GM23338 (cell line): ENCODE data around the gene ZC3H12C. TPM values are rescaled to one million over a fixed set of nuclear protein-coding genes. Genes with fewer than 3 reads are reported as not detected.

Experiments used
- ATAC-seq: fragments of 200-7000 bp; cut with Tn5 transposase; 3 replicates; pipeline ENCODE4 v1.9.1; 2020
- DNase-seq: peaks from one replicate; pipeline ENCODE4 v3.0.0-alpha.2; 2015; ENCODE audit warnings: low spot score
- H2AFZ ChIP-seq: fragments of 200-600 bp; sonication (generic); 2 replicates; pipeline ENCODE4 v1.8.0; 2016; ENCODE audit warnings: antibody characterized with exemption, mild to moderate bottlenecking, moderate library complexity
- H3F3A ChIP-seq: fragments of 200-600 bp; sonication (generic); replicated peaks from 2 replicates; pipeline ENCODE4 v1.8.0; 2017; ENCODE audit warnings: antibody characterized with exemption, mixed run types, low read depth
- H3K27ac ChIP-seq: fragments of 200-600 bp; sonication (generic); 2 replicates; pipeline ENCODE4 v1.6.1; 2016; ENCODE audit warnings: low read depth
- H3K27me3 ChIP-seq: fragments of 200-600 bp; sonication (generic); 2 replicates; pipeline ENCODE4 v1.8.0; 2016; ENCODE audit warnings: mild to moderate bottlenecking, mixed run types, moderate library complexity; ENCODE audit not compliant: insufficient read depth
- H3K36me3 ChIP-seq: fragments of 200-600 bp; sonication (generic); 2 replicates; pipeline ENCODE4 v1.8.0; 2016; ENCODE audit warnings: mild to moderate bottlenecking; ENCODE audit not compliant: insufficient read depth
- H3K4me1 ChIP-seq: fragments of 200-600 bp; sonication (generic); 2 replicates; pipeline ENCODE4 v1.8.0; 2016; ENCODE audit warnings: mild to moderate bottlenecking, moderate library complexity; ENCODE audit not compliant: insufficient read depth
- H3K4me2 ChIP-seq: fragments of 200-600 bp; sonication (generic); 2 replicates; pipeline ENCODE4 v1.7.1; 2017; ENCODE audit warnings: mixed run types
- H3K4me3 ChIP-seq: fragments of 200-600 bp; sonication (generic); 2 replicates; pipeline ENCODE4 v1.6.1; 2016; ENCODE audit warnings: mixed run types
- H3K79me2 ChIP-seq: fragments of 200-600 bp; sonication (generic); replicated peaks from 2 replicates; pipeline ENCODE4 v1.8.0; 2017; ENCODE audit warnings: mild to moderate bottlenecking; ENCODE audit not compliant: insufficient read depth
- H3K9me2 ChIP-seq: fragments of 200-600 bp; sonication (generic); 2 replicates; pipeline ENCODE4 v1.8.0; 2017; ENCODE audit not compliant: insufficient read depth
- H4K20me1 ChIP-seq: fragments of 200-600 bp; sonication (generic); replicated peaks from 2 replicates; pipeline ENCODE4 v1.8.0; 2017; ENCODE audit warnings: mild to moderate bottlenecking; ENCODE audit not compliant: insufficient read depth
- H3K27ac Mint-ChIP-seq: 2 replicates; pipeline ENCODE4 v1.8.0; 2020; ENCODE audit warnings: inconsistent platforms, mild to moderate bottlenecking, moderate library complexity, mixed read lengths
- H3K27me3 Mint-ChIP-seq: 3 replicates; pipeline ENCODE4 v1.8.0; 2022; ENCODE audit warnings: low read depth, mild to moderate bottlenecking, moderate library complexity, mixed read lengths, inconsistent platforms; ENCODE audit not compliant: insufficient read depth, poor library complexity
- H3K36me3 Mint-ChIP-seq: 3 replicates; pipeline ENCODE4 v1.8.0; 2021; ENCODE audit warnings: low read depth, mild to moderate bottlenecking, inconsistent platforms, moderate library complexity, mixed read lengths
- H3K4me1 Mint-ChIP-seq: 3 replicates; pipeline ENCODE4 v1.8.0; 2020; ENCODE audit warnings: mild to moderate bottlenecking, inconsistent platforms, mixed read lengths
- H3K4me3 Mint-ChIP-seq: 3 replicates; pipeline ENCODE4 v1.8.0; 2021; ENCODE audit warnings: moderate library complexity, mild to moderate bottlenecking, inconsistent platforms, mixed read lengths
- H3K9me3 Mint-ChIP-seq: 3 replicates; pipeline ENCODE4 v1.8.0; 2020; ENCODE audit warnings: moderate library complexity, mild to moderate bottlenecking, inconsistent platforms, mixed read lengths
- CREB1 ChIP-seq: fragments of 250-450 bp; sonication (Bioruptor Pico); IDR thresholded peaks from 2 replicates; pipeline ENCODE4 v1.5.0; 2020; ENCODE audit warnings: low read depth, mild to moderate bottlenecking, moderate library complexity
- CTCF ChIP-seq, 2 experiments: fragments of 200-600 bp in 1 of 2; sonication (generic) in 1 of 2; conservative IDR thresholded peaks; 2 replicates each; pipeline versions ENCODE4 v1.5.1 to v1.6.1; 2016 to 2017; ENCODE audit warnings: antibody characterized with exemption in 2 of 2, low read depth in 2 of 2, mild to moderate bottlenecking in 2 of 2, moderate library complexity in 1 of 2
- EZH2 ChIP-seq: fragments of 200-600 bp; sonication (generic); IDR thresholded peaks from one replicate; pipeline ENCODE4 v1.8.0; 2017; ENCODE audit warnings: antibody characterized with exemption, mild to moderate bottlenecking, low read depth; ENCODE audit not compliant: unreplicated experiment
- EZH2phosphoT487 ChIP-seq: fragments of 200-600 bp; sonication (generic); IDR thresholded peaks from one replicate; pipeline ENCODE4 v1.8.1; 2018; ENCODE audit warnings: antibody characterized with exemption; ENCODE audit not compliant: unreplicated experiment
- JUNB ChIP-seq: IDR thresholded peaks from one replicate; pipeline ENCODE4 v1.6.1; 2016; ENCODE audit warnings: antibody characterized with exemption; ENCODE audit not compliant: unreplicated experiment
- NANOG ChIP-seq: IDR thresholded peaks from 2 replicates; pipeline ENCODE4 v1.6.1; 2016; ENCODE audit warnings: antibody characterized with exemption, borderline replicate concordance
- POLR2AphosphoS5 ChIP-seq: IDR thresholded peaks from 2 replicates; pipeline ENCODE4 v1.6.1; 2016; ENCODE audit warnings: antibody characterized with exemption, low read depth
- STAT1 ChIP-seq: IDR thresholded peaks from one replicate; pipeline ENCODE4 v1.6.1; 2016; ENCODE audit warnings: antibody characterized with exemption; ENCODE audit not compliant: unreplicated experiment
- ZNF114 ChIP-seq: fragments of 250-450 bp; sonication (Bioruptor Pico); IDR thresholded peaks from 2 replicates; pipeline ENCODE4 v1.5.0; 2020; ENCODE audit warnings: mild to moderate bottlenecking, moderate library complexity
- ZNF331 ChIP-seq: fragments of 250-450 bp; sonication (Bioruptor Pico); IDR thresholded peaks from 2 replicates; pipeline ENCODE4 v1.5.0; 2020; ENCODE audit warnings: low read depth, mild to moderate bottlenecking, moderate library complexity
- polyA plus RNA-seq: library from polyadenylated mRNA; unstranded; fragments of >200 nt; fragmentation: Nextera tagmentation; extraction: Ambion mirVana; gene quantifications from 2 replicates; pipeline ENCODE4 v1.2.1, GENCODE V29; 2016
- total RNA-seq: library from RNA; depleted of rRNA; stranded (reverse); fragments of >200 nt; shearing (Covaris generic); gene quantifications from 2 replicates; pipeline ENCODE4 v1.2.3, GENCODE V29; 2014
- TF ChIP-seq, protein P1 (sequence below): IDR thresholded peaks from 2 replicates; pipeline ENCODE4 v1.6.1; 2016; ENCODE audit warnings: antibody characterized with exemption
- TF ChIP-seq, protein P2 (sequence below): fragments of 250-450 bp; sonication (Bioruptor Pico); IDR thresholded peaks from 2 replicates; pipeline ENCODE4 v1.5.0; 2020; ENCODE audit warnings: mild to moderate bottlenecking, moderate library complexity
- TF ChIP-seq, protein P3 (sequence below): IDR thresholded peaks from one replicate; pipeline ENCODE4 v1.6.1; 2018; ENCODE audit warnings: antibody characterized with exemption; ENCODE audit not compliant: unreplicated experiment

The ZC3H12C gene
- total and polyA plus RNA-seq, 2 experiments from 2014 or later, result 0.55 to 2.4 TPM

- Mint-ChIP-seq H3K27ac (no peak overlapping the region), H3K4me1 (no peaks in the 10 kb centered on the region), H3K27me3 (no peaks in the 10 kb centered on the region), H3K4me3 (no peak overlapping the region), H3K9me3 (peaks cover 20% of the 10 kb centered on the region), H3K36me3 (peaks cover 16% of the 10 kb centered on the region)
- DNase-seq, result no peak
- TF ChIP-seq JUNB (no peak), EZH2phosphoT487 (no peak), POLR2AphosphoS5 (no peak), ZNF331 (CRISPR knock-in tag) (no peak), CREB1 (CRISPR knock-in tag) (no peak), STAT1 (no peak), CTCF (conservative IDR thresholded peaks at IDR 0.05; ENCODE audit: low read depth in 2 of 2) (no peak), NANOG (no peak), ZNF114 (CRISPR knock-in tag) (no peak), EZH2 (no peak)
- TF ChIP-seq, protein P1, sequence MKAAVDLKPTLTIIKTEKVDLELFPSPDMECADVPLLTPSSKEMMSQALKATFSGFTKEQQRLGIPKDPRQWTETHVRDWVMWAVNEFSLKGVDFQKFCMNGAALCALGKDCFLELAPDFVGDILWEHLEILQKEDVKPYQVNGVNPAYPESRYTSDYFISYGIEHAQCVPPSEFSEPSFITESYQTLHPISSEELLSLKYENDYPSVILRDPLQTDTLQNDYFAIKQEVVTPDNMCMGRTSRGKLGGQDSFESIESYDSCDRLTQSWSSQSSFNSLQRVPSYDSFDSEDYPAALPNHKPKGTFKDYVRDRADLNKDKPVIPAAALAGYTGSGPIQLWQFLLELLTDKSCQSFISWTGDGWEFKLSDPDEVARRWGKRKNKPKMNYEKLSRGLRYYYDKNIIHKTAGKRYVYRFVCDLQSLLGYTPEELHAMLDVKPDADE, result no peak
- TF ChIP-seq, protein P2, sequence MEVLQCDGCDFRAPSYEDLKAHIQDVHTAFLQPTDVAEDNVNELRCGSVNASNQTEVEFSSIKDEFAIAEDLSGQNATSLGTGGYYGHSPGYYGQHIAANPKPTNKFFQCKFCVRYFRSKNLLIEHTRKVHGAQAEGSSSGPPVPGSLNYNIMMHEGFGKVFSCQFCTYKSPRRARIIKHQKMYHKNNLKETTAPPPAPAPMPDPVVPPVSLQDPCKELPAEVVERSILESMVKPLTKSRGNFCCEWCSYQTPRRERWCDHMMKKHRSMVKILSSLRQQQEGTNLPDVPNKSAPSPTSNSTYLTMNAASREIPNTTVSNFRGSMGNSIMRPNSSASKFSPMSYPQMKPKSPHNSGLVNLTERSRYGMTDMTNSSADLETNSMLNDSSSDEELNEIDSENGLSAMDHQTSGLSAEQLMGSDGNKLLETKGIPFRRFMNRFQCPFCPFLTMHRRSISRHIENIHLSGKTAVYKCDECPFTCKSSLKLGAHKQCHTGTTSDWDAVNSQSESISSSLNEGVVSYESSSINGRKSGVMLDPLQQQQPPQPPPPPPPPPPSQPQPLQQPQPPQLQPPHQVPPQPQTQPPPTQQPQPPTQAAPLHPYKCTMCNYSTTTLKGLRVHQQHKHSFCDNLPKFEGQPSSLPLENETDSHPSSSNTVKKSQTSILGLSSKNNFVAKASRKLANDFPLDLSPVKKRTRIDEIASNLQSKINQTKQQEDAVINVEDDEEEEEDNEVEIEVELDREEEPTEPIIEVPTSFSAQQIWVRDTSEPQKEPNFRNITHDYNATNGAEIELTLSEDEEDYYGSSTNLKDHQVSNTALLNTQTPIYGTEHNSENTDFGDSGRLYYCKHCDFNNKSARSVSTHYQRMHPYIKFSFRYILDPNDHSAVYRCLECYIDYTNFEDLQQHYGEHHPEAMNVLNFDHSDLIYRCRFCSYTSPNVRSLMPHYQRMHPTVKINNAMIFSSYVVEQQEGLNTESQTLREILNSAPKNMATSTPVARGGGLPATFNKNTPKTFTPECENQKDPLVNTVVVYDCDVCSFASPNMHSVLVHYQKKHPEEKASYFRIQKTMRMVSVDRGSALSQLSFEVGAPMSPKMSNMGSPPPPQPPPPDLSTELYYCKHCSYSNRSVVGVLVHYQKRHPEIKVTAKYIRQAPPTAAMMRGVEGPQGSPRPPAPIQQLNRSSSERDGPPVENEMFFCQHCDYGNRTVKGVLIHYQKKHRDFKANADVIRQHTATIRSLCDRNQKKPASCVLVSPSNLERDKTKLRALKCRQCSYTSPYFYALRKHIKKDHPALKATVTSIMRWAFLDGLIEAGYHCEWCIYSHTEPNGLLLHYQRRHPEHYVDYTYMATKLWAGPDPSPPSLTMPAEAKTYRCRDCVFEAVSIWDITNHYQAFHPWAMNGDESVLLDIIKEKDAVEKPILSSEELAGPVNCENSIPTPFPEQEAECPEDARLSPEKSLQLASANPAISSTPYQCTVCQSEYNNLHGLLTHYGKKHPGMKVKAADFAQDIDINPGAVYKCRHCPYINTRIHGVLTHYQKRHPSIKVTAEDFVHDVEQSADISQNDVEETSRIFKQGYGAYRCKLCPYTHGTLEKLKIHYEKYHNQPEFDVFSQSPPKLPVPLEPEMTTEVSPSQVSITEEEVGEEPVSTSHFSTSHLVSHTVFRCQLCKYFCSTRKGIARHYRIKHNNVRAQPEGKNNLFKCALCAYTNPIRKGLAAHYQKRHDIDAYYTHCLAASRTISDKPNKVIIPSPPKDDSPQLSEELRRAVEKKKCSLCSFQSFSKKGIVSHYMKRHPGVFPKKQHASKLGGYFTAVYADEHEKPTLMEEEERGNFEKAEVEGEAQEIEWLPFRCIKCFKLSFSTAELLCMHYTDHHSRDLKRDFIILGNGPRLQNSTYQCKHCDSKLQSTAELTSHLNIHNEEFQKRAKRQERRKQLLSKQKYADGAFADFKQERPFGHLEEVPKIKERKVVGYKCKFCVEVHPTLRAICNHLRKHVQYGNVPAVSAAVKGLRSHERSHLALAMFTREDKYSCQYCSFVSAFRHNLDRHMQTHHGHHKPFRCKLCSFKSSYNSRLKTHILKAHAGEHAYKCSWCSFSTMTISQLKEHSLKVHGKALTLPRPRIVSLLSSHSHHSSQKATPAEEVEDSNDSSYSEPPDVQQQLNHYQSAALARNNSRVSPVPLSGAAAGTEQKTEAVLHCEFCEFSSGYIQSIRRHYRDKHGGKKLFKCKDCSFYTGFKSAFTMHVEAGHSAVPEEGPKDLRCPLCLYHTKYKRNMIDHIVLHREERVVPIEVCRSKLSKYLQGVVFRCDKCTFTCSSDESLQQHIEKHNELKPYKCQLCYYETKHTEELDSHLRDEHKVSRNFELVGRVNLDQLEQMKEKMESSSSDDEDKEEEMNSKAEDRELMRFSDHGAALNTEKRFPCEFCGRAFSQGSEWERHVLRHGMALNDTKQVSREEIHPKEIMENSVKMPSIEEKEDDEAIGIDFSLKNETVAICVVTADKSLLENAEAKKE (CRISPR knock-in tag), result no peak
- TF ChIP-seq, protein P3, sequence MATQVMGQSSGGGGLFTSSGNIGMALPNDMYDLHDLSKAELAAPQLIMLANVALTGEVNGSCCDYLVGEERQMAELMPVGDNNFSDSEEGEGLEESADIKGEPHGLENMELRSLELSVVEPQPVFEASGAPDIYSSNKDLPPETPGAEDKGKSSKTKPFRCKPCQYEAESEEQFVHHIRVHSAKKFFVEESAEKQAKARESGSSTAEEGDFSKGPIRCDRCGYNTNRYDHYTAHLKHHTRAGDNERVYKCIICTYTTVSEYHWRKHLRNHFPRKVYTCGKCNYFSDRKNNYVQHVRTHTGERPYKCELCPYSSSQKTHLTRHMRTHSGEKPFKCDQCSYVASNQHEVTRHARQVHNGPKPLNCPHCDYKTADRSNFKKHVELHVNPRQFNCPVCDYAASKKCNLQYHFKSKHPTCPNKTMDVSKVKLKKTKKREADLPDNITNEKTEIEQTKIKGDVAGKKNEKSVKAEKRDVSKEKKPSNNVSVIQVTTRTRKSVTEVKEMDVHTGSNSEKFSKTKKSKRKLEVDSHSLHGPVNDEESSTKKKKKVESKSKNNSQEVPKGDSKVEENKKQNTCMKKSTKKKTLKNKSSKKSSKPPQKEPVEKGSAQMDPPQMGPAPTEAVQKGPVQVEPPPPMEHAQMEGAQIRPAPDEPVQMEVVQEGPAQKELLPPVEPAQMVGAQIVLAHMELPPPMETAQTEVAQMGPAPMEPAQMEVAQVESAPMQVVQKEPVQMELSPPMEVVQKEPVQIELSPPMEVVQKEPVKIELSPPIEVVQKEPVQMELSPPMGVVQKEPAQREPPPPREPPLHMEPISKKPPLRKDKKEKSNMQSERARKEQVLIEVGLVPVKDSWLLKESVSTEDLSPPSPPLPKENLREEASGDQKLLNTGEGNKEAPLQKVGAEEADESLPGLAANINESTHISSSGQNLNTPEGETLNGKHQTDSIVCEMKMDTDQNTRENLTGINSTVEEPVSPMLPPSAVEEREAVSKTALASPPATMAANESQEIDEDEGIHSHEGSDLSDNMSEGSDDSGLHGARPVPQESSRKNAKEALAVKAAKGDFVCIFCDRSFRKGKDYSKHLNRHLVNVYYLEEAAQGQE, result no peak
- no peaks in the 10 kb centered on the region for H3K4me1 ChIP-seq
- H3K9me2 ChIP-seq, result no peaks in the 10 kb centered on the region
- no peaks in the 10 kb centered on the region for H4K20me1 ChIP-seq
- no peaks in the 10 kb centered on the region for H3K27me3 ChIP-seq
- no peaks in the 10 kb centered on the region for H3K79me2 ChIP-seq
- H3K4me2 ChIP-seq, result no peak overlapping the region
- H2AFZ ChIP-seq, result no peak overlapping the region
- no peaks in the 10 kb centered on the region for H3K36me3 ChIP-seq
- no peak for ATAC-seq
- H3K27ac ChIP-seq, result no peak overlapping the region
- H3F3A ChIP-seq, result no peaks in the 10 kb centered on the region
- no peak overlapping the region for H3K4me3 ChIP-seq
Observed at GRCh38 chr11:110049501-110050200, 43.5 kb upstream of the ZC3H12C start.
